GM12878 (cell line): ENCODE data around the gene SGTA. TPM values are rescaled to one million over a fixed set of nuclear protein-coding genes. Genes with fewer than 3 reads are reported as not detected.

Experiments
- ATAC-seq: fragments of 200-7000 bp; cut with Tn5 transposase; 3 replicates; pipeline ENCODE4 v1.9.1; 2020; ENCODE audit warnings: mild to moderate bottlenecking, moderate library complexity
- BruUV-seq: library from RNA; stranded (reverse); fragments of 400-500 nt; replicated peaks from 2 replicates; lab custom pipeline; 2021; lab: Mats Ljungman, UMichigan
- CTCF ChIA-PET: fragments of 300-600 bp; sonication (Branson Sonifier 250); formaldehyde crosslinking; extraction: SDS; loops from one replicate; lab custom pipeline; 2021; ENCODE audit warnings: inconsistent platforms; lab: Yijun Ruan, JAX
- POLR2A ChIA-PET: fragments of 350-600 bp; formaldehyde crosslinking; extraction: SDS; loops from one replicate; lab custom pipeline; 2021; ENCODE audit warnings: inconsistent platforms; lab: Charles Lee
- RAD21 ChIA-PET: fragments of 300-600 bp; sonication (Branson Sonifier 250); formaldehyde crosslinking; loops from one replicate; lab custom pipeline; 2023; ENCODE audit warnings: antibody characterized with exemption; ENCODE audit not compliant: unreplicated experiment; lab: Charles Lee
- SMC1A ChIA-PET: fragments of 300-600 bp; sonication (Branson Sonifier 250); formaldehyde crosslinking; loops from one replicate; lab custom pipeline; 2023; ENCODE audit not compliant: unreplicated experiment, uncharacterized antibody; lab: Charles Lee
- DNase-seq: peaks from one replicate; pipeline ENCODE4 v3.0.0-alpha.2; 2011; ENCODE audit warnings: low read depth, low spot score
- FAIRE-seq: peaks from 3 replicates; lab custom pipeline; 2011; peaks lifted over from hg19 to GRCh38; lab: Jason Lieb, UNC
- H2AFZ ChIP-seq: 2 replicates; pipeline ENCODE4 v1.6.0; 2011; ENCODE audit warnings: low read depth, low read length, control low read depth; ENCODE audit not compliant: control insufficient read depth
- H3K27ac ChIP-seq: 2 replicates; pipeline ENCODE4 v1.5.1; 2011; ENCODE audit warnings: control low read depth; ENCODE audit not compliant: control insufficient read depth, insufficient read depth
- H3K27me3 ChIP-seq, 2 experiments: replicated peaks in 1 of 2; 2 replicates each; pipeline versions ENCODE4 v1.6.0 to v1.6.1; 2011; ENCODE audit warnings: low read length in 1 of 2; ENCODE audit not compliant: control insufficient read depth in 2 of 2, insufficient read depth in 2 of 2
- H3K36me3 ChIP-seq, 2 experiments: 2 replicates each; pipeline ENCODE4 v1.5.1; 2011; ENCODE audit warnings: low read length in 1 of 2; ENCODE audit not compliant: control insufficient read depth in 2 of 2, insufficient read depth in 2 of 2
- H3K4me1 ChIP-seq: 2 replicates; pipeline ENCODE4 v1.6.1; 2011; ENCODE audit warnings: mild to moderate bottlenecking, low read length, moderate library complexity, mixed read lengths; ENCODE audit not compliant: control insufficient read depth, insufficient read depth
- H3K4me2 ChIP-seq: 2 replicates; pipeline ENCODE4 v1.6.0; 2011; ENCODE audit warnings: control low read depth; ENCODE audit not compliant: control insufficient read depth, insufficient read depth
- H3K4me3 ChIP-seq: fragments of 200-600 bp; sonication (generic); 2 replicates; pipeline ENCODE4 v1.5.1; 2016
- H3K79me2 ChIP-seq: 2 replicates; pipeline ENCODE4 v1.6.0; 2011; ENCODE audit warnings: low read length; ENCODE audit not compliant: control insufficient read depth, insufficient read depth
- H3K9ac ChIP-seq: 2 replicates; pipeline ENCODE4 v1.8.0; 2011; ENCODE audit warnings: low read length, control low read depth, mixed read lengths; ENCODE audit not compliant: control insufficient read depth, insufficient read depth
- H3K9me3 ChIP-seq: replicated peaks from 3 replicates; pipeline ENCODE4 v1.5.1; 2011; ENCODE audit warnings: mild to moderate bottlenecking, low read length; ENCODE audit not compliant: control insufficient read depth, insufficient read depth
- H4K20me1 ChIP-seq: 2 replicates; pipeline ENCODE4 v1.6.0; 2011; ENCODE audit not compliant: control insufficient read depth, insufficient read depth
- ATF7 ChIP-seq: fragments of 450-650 bp; IDR thresholded peaks from 2 replicates; pipeline ENCODE4 v1.6.1; 2016; ENCODE audit warnings: low read depth, mild to moderate bottlenecking
- BACH1 ChIP-seq: fragments of 450-650 bp; IDR thresholded peaks from 2 replicates; pipeline ENCODE4 v1.6.1; 2017; ENCODE audit warnings: mild to moderate bottlenecking, borderline replicate concordance
- KLF5 ChIP-seq: fragments of 450-650 bp; IDR thresholded peaks from 2 replicates; pipeline ENCODE4 v1.6.1; 2014; ENCODE audit warnings: mild to moderate bottlenecking; ENCODE audit not compliant: partially characterized antibody
- LARP7 ChIP-seq: fragments of 450-650 bp; IDR thresholded peaks from 2 replicates; pipeline ENCODE4 v1.6.1; 2017; ENCODE audit warnings: mild to moderate bottlenecking
- MEF2A ChIP-seq: IDR thresholded peaks from 2 replicates; pipeline ENCODE4 v1.6.1; 2011; ENCODE audit warnings: low read depth, mild to moderate bottlenecking, low read length, moderate library complexity; ENCODE audit not compliant: insufficient read depth
- PBX3 ChIP-seq: IDR thresholded peaks from 2 replicates; pipeline ENCODE4 v1.6.1; 2011; ENCODE audit warnings: mild to moderate bottlenecking, low read depth, low read length, moderate library complexity; ENCODE audit not compliant: insufficient replicate concordance
- POLR2AphosphoS5 ChIP-seq: IDR thresholded peaks from 2 replicates; pipeline ENCODE4 v1.6.1; 2011; ENCODE audit warnings: mild to moderate bottlenecking, low read length, inconsistent platforms
- SPI1 ChIP-seq: IDR thresholded peaks from 2 replicates; pipeline ENCODE4 v1.6.1; 2011; ENCODE audit warnings: low read depth, mild to moderate bottlenecking, low read length, moderate library complexity, borderline replicate concordance; ENCODE audit not compliant: insufficient read depth
- SUZ12 ChIP-seq: fragments of 200-600 bp; sonication (generic); IDR thresholded peaks from one replicate; pipeline ENCODE4 v1.6.1; 2018; ENCODE audit warnings: antibody characterized with exemption, mild to moderate bottlenecking; ENCODE audit not compliant: unreplicated experiment
- WRNIP1 ChIP-seq: IDR thresholded peaks from 2 replicates; pipeline ENCODE4 v1.6.1; 2011; ENCODE audit warnings: low read depth, low read length, improper control_type of control experiment, borderline replicate concordance
- ZNF592 ChIP-seq: fragments of 450-650 bp; IDR thresholded peaks from 2 replicates; pipeline ENCODE4 v1.6.1; 2017; ENCODE audit warnings: mild to moderate bottlenecking, moderate library complexity
- ZZZ3 ChIP-seq: IDR thresholded peaks from 2 replicates; pipeline ENCODE4 v1.6.1; 2011; ENCODE audit warnings: low read depth; ENCODE audit not compliant: control insufficient read depth, insufficient read length
- WGBS: methylation state at CpG from one replicate; pipeline ENCODE4 v1.1.6; 2016; ENCODE audit warnings: low lambda C conversion rate; ENCODE audit not compliant: insufficient replicate concordance, insufficient coverage; ENCODE audit errors: missing lambda C conversion rate; 5-methylcytosine and 5-hydroxymethylcytosine counted together
- in situ Hi-C: fragments of 300-500 bp; cut with MboI; formaldehyde crosslinking; loops from 9 replicates; pipeline ENCODE4 v1.14.3; 2018; ENCODE audit warnings: mixed read lengths
- intact Hi-C: fragments of 100-400 bp; cut with micrococcal nuclease; formaldehyde crosslinking; loops from one replicate; pipeline ENCODE4 v1.14.2; 2022; ENCODE audit not compliant: unreplicated experiment
- polyA plus RNA-seq, 11 experiments: library from polyadenylated mRNA; depleted of rRNA in 4 of 11; unstranded in 6 of 11; stranded (reverse) in 5 of 11; fragments of >200 nt; fragmentation: Nextera tagmentation in 4 of 11; fragmentation: Illumina TruSeq in 1 of 11; extraction: Ambion mirVana in 4 of 11; extraction: Trizol in 1 of 11; gene quantifications; 1 replicate in 1 of 11; 2 replicates in 10 of 11; pipeline versions ENCODE4 v1.2.1 to v1.2.3, GENCODE V29; 2011 to 2016; ENCODE audit warnings: inconsistent platforms in 2 of 11, missing spikeins in 2 of 11, low read depth in 1 of 11
- total RNA-seq, 4 experiments: library from RNA; depleted of rRNA in 3 of 4; stranded (reverse); fragments of >200 nt in 3 of 4; fragmentation: Illumina TruSeq in 1 of 4; extraction: Trizol in 1 of 4; gene quantifications; 2 replicates each; pipeline versions ENCODE4 v1.2.1 to v1.2.3, GENCODE V29; 2013 to 2021

Gene SGTA
- total and polyA plus RNA-seq, 10 of the 15 experiments (the other 5 are each of a cell fraction or from before 2014, with no cell fraction given), result 2.0 to 102 (median 48.2) TPM

GRCh38 chr19:2729943-2730818, 52.9 kb downstream of the SGTA start:
- ChIA-PET SMC1A (no interaction called here), POLR2A (no interaction called here), RAD21 (no interaction called here), CTCF (interaction anchor here (0.6 kb wide), 2 partner anchors 9 to 756 kb away, joined by 3 read pairs; no protein-coding TSS in a partner anchor)
- Histone ChIP-seq H3K36me3 (peaks cover 3% of the 10 kb centered on the region in 2 experiments; a peak in 3 of 4 replicates), H2AFZ (no peak overlapping the region), H4K20me1 (no peaks in the 10 kb centered on the region), H3K27ac (no peak overlapping the region), H3K4me2 (no peak overlapping the region), H3K79me2 (no peaks in the 10 kb centered on the region), H3K4me3 (no peak overlapping the region), H3K27me3 (no peaks in the 10 kb centered on the region), H3K4me1 (no peaks in the 10 kb centered on the region), H3K9ac (no peak overlapping the region), H3K9me3 (no peaks in the 10 kb centered on the region)
- BruUV-seq, result no TSS peak
- in situ Hi-C loops, result no loop called here
- no peak for DNase-seq
- FAIRE-seq, result no peak
- no peak for ATAC-seq
- WGBS, result 90% methylated on average over 26 of the region's 26 CpGs
- no peak for TF ChIP-seq ZNF592
- TF ChIP-seq MEF2A, result no peak
- TF ChIP-seq SPI1, result no peak
- no peak for TF ChIP-seq ATF7
- TF ChIP-seq SUZ12, result no peak
- no peak for TF ChIP-seq LARP7
- TF ChIP-seq KLF5, result no peak
- no peak for TF ChIP-seq PBX3
- TF ChIP-seq POLR2AphosphoS5, result no peak
- TF ChIP-seq BACH1, result no peak
- TF ChIP-seq ZZZ3, result no peak
- TF ChIP-seq WRNIP1, result no peak
- intact Hi-C loops, result no loop called here
